ENCODE measurements around the gene FAM181A. TPM values are rescaled to one million over a fixed set of nuclear protein-coding genes. Genes with fewer than 3 reads are reported as not detected.

FAM181A gene
- total RNA-seq, 1 experiment from 2014 or later, result not detected

- H2BK20ac ChIP-seq (ENCODE audit: low read depth, low read length, poor library complexity, severe bottlenecking), result no peak overlapping the region
- H3K14ac ChIP-seq (ENCODE audit: insufficient read depth, low read length), result no peak overlapping the region
- TF ChIP-seq, protein P1, sequence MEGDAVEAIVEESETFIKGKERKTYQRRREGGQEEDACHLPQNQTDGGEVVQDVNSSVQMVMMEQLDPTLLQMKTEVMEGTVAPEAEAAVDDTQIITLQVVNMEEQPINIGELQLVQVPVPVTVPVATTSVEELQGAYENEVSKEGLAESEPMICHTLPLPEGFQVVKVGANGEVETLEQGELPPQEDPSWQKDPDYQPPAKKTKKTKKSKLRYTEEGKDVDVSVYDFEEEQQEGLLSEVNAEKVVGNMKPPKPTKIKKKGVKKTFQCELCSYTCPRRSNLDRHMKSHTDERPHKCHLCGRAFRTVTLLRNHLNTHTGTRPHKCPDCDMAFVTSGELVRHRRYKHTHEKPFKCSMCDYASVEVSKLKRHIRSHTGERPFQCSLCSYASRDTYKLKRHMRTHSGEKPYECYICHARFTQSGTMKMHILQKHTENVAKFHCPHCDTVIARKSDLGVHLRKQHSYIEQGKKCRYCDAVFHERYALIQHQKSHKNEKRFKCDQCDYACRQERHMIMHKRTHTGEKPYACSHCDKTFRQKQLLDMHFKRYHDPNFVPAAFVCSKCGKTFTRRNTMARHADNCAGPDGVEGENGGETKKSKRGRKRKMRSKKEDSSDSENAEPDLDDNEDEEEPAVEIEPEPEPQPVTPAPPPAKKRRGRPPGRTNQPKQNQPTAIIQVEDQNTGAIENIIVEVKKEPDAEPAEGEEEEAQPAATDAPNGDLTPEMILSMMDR (conservative IDR thresholded peaks at IDR 0.05), result no peak
- H3K4ac ChIP-seq (ENCODE audit: low read depth, low read length), result no peak overlapping the region
- WGBS (ENCODE audit: extremely low coverage, insufficient read length, low lambda C conversion rate), result no CpG with 5 or more reads among the region's 4 CpGs
- H4K8ac ChIP-seq (replicated peaks; ENCODE audit: insufficient read length, low read depth, low read length), result no peak overlapping the region
- no peaks in the 10 kb centered on the region for H3K9me3 ChIP-seq (ENCODE audit: control insufficient read depth, low read depth, low read length)
- no peaks in the 10 kb centered on the region for H3K23me2 ChIP-seq (ENCODE audit: insufficient read length, low read depth, low read length, poor library complexity, severe bottlenecking)
- H3K9me3 Mint-ChIP-seq, result no peaks in the 10 kb centered on the region
- H2AFZ ChIP-seq (ENCODE audit: low read length), result no peak overlapping the region
- H3K27ac Mint-ChIP-seq, result no peak overlapping the region
- H3K4me3 Mint-ChIP-seq, result no peak overlapping the region
- no peak for DNase-seq
- no peaks in the 10 kb centered on the region for H3K79me2 ChIP-seq (ENCODE audit: insufficient read depth, low read length)
- H4K91ac ChIP-seq (ENCODE audit: insufficient read length, low read depth, low read length), result no peak overlapping the region
- H3K27me3 Mint-ChIP-seq (ENCODE audit: low read depth), result no peaks in the 10 kb centered on the region; the same call in 1 of the 2 replicates
- no peak overlapping the region for H3K4me2 ChIP-seq (ENCODE audit: insufficient read depth, insufficient read length, low read length)
- no peak overlapping the region for H3K23ac ChIP-seq (ENCODE audit: insufficient read length, low read depth, low read length)
- H4K5ac ChIP-seq (ENCODE audit: insufficient read length, low read depth, low read length), result no peak overlapping the region
- no peak overlapping the region for H3K27ac ChIP-seq (ENCODE audit: insufficient read length, low read depth, low read length)
- no peak overlapping the region for H2BK12ac ChIP-seq (ENCODE audit: insufficient read length, low read depth, low read length)
- no peak overlapping the region for H3K56ac ChIP-seq (ENCODE audit: insufficient read length, low read depth, low read length)
- H3K4me1 ChIP-seq (ENCODE audit: insufficient read depth, low read length), result no peaks in the 10 kb centered on the region
- H2AK5ac ChIP-seq (ENCODE audit: insufficient read length, low read length), result no peak overlapping the region
- no peak overlapping the region for H2BK120ac ChIP-seq (ENCODE audit: low read depth, low read length, poor library complexity, severe bottlenecking)
- H3K9ac ChIP-seq (ENCODE audit: extremely low read depth, insufficient read length, low read length), result no peak overlapping the region
- no peak overlapping the region for H2BK15ac ChIP-seq (ENCODE audit: low read depth, low read length)
- no peaks in the 10 kb centered on the region for H3K79me1 ChIP-seq (ENCODE audit: insufficient read depth, low read depth, low read length, poor library complexity, severe bottlenecking)
- no peak overlapping the region for H3T11ph ChIP-seq (ENCODE audit: low read length)
- H3K27me3 ChIP-seq (ENCODE audit: insufficient read depth, low read length), result no peaks in the 10 kb centered on the region
- H4K20me1 ChIP-seq (ENCODE audit: control insufficient read depth, insufficient read depth, insufficient read length), result peaks cover 2% of the 10 kb centered on the region
- H3K4me1 Mint-ChIP-seq, result peaks cover 11 to 16% of the 10 kb centered on the region in 2 experiments
- no peak overlapping the region for H2BK5ac ChIP-seq (ENCODE audit: insufficient read length, low read length)
- H3K36me3 Mint-ChIP-seq (ENCODE audit: insufficient read depth in 1 of 3, low read depth in 3 of 3), result no peaks in the 10 kb centered on the region
- H3K18ac ChIP-seq (ENCODE audit: insufficient read length, low read depth, low read length), result no peak overlapping the region
Observed at GRCh38 chr14:93963692-93964091, 36.5 kb downstream of the FAM181A start.

All from H9 (cell line).